WTC11 (cell line): ENCODE data around the gene GABPB1.

ENCODE experiments used
- SMAD3 ChIP-seq: sonication (generic); formaldehyde crosslinking; IDR thresholded peaks from 2 replicates; pipeline ENCODE4 v1.8.0; 2022; ENCODE audit warnings: missing genetic modification reagents, mild to moderate bottlenecking, borderline replicate concordance
- TF ChIP-seq, protein P1 (sequence below): fragments of 250-450 bp; sonication (Bioruptor Pico); IDR thresholded peaks from 2 replicates; pipeline ENCODE4 v2.1.2; 2022; ENCODE audit warnings: mild to moderate bottlenecking, moderate library complexity
- TF ChIP-seq, protein P2 (sequence below): fragments of 200-600 bp; IDR thresholded peaks from 2 replicates; pipeline ENCODE4 v1.8.0; 2022; ENCODE audit warnings: antibody characterized with exemption

GRCh38 chr15:50339717-50340116 is 15.3 kb downstream of the GABPB1 start:
- TF ChIP-seq, protein P1, sequence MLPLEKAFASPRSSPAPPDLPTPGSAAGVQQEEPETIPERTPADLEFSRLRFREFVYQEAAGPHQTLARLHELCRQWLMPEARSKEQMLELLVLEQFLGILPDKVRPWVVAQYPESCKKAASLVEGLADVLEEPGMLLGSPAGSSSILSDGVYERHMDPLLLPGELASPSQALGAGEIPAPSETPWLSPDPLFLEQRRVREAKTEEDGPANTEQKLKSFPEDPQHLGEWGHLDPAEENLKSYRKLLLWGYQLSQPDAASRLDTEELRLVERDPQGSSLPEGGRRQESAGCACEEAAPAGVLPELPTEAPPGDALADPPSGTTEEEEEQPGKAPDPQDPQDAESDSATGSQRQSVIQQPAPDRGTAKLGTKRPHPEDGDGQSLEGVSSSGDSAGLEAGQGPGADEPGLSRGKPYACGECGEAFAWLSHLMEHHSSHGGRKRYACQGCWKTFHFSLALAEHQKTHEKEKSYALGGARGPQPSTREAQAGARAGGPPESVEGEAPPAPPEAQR (CRISPR knock-in tag), result no peak
- TF ChIP-seq, protein P2, sequence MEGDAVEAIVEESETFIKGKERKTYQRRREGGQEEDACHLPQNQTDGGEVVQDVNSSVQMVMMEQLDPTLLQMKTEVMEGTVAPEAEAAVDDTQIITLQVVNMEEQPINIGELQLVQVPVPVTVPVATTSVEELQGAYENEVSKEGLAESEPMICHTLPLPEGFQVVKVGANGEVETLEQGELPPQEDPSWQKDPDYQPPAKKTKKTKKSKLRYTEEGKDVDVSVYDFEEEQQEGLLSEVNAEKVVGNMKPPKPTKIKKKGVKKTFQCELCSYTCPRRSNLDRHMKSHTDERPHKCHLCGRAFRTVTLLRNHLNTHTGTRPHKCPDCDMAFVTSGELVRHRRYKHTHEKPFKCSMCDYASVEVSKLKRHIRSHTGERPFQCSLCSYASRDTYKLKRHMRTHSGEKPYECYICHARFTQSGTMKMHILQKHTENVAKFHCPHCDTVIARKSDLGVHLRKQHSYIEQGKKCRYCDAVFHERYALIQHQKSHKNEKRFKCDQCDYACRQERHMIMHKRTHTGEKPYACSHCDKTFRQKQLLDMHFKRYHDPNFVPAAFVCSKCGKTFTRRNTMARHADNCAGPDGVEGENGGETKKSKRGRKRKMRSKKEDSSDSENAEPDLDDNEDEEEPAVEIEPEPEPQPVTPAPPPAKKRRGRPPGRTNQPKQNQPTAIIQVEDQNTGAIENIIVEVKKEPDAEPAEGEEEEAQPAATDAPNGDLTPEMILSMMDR, result no peak
- no peak for TF ChIP-seq SMAD3 (CRISPR knock-in tag)
